ENCODE data around the gene NAALADL2. TPM values are rescaled to one million over a fixed set of nuclear protein-coding genes. Genes with fewer than 3 reads are reported as not detected.

The NAALADL2 gene
- total and polyA plus RNA-seq, 9 of the 15 experiments (the other 6 are each of a cell fraction or from before 2014, with no cell fraction given) = 0.29 to 1.1 (median 0.79) TPM; not detected in 1

DNA sequence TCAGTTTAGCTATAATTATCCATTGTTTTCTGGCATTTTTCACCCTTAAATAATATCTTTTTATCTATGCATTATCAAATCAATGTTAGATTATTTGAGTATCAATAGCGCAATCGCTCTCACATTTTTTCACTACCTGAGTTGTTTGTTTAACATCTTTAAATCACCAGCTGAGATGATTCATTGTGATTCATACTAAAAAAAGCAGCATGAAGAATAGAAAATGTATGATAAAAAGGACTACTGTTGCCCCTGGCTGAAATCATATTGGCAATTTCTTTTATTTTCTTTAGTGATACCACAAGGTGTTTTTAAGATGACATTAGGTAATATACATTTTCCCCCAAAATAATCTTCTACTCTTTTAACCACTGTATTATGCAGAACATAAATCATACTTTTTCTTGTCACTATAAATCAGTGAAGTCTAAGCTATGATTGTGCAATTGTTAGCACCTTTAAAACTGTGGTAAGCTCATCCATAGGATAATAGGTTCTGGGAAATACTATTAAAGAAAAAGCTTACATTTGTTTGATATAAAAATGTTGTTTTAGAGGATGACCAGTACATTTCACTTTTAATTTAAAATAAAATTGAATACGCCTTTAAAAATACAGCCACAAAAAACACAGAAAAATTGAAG lies 889.1 kb downstream of the NAALADL2 start:
- ATAC-seq = no peak
- TF ChIP-seq ARID1B (IDR thresholded peaks at IDR 0.05) (no peak), NFIX (CRISPR knock-in tag; IDR thresholded peaks at IDR 0.05; ENCODE audit: low read depth) (no peak), LARP7 (IDR thresholded peaks at IDR 0.05) (no peak), HNRNPH1 (optimal IDR thresholded peaks at IDR 0.05; ENCODE audit: low read depth, low read length) (no peak), E2F6 (IDR thresholded peaks at IDR 0.05; ENCODE audit: borderline replicate concordance in 1 of 2, extremely low read depth in 1 of 2, insufficient read depth in 1 of 2, insufficient read length in 1 of 2, low read depth in 1 of 2, low read length in 1 of 2, poor library complexity in 1 of 2, severe bottlenecking in 1 of 2) (no peak), ZNF695 (CRISPR knock-in tag; IDR thresholded peaks at IDR 0.05) (no peak), ZNF436 (CRISPR knock-in tag; IDR thresholded peaks at IDR 0.05) (no peak)
- TF ChIP-seq, protein P1, sequence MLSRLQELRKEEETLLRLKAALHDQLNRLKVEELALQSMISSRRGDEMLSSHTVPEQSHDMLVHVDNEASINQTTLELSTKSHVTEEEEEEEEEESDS (CRISPR knock-in tag; IDR thresholded peaks at IDR 0.05) = no peak
- in situ Hi-C loops (cut with MboI) (no loop called here), intact Hi-C loops (cut with micrococcal nuclease) (no loop called here)
- no peak for DNase-seq (ENCODE audit: extremely low read depth in 1 of 4, low spot score in 3 of 4)
- Histone ChIP-seq H3K36me3 (ENCODE audit: control insufficient read depth, insufficient read depth, low read length) (no peaks in the 10 kb centered on the region), H3K9me3 (replicated peaks; ENCODE audit: control insufficient read depth, insufficient read depth, low read depth, low read length) (0 out of 2 replicates have a peak, but pooled peaks cover 2% of the 10 kb centered on the region), H3K4me1 (replicated peaks in 1 of 2; ENCODE audit: control insufficient read depth in 2 of 2, insufficient read depth in 2 of 2, low read length in 2 of 2) (no peaks in the 10 kb centered on the region), H3K9ac (ENCODE audit: insufficient read depth in 1 of 2, low read depth in 2 of 2, low read length in 2 of 2) (no peak overlapping the region), H4K20me1 (replicated peaks; ENCODE audit: control insufficient read depth, insufficient read depth, low read length) (no peaks in the 10 kb centered on the region), H3K27me3 (ENCODE audit: control insufficient read depth in 2 of 2, insufficient read depth in 2 of 2, low read length in 2 of 2) (no peaks in the 10 kb centered on the region), H2AFZ (ENCODE audit: low read depth, low read length) (no peak overlapping the region), H3K4me3 (no peak overlapping the region), H3K27ac (ENCODE audit: extremely low read depth, low read depth, low read length) (no peak overlapping the region), H3K9me1 (ENCODE audit: control insufficient read depth, insufficient read depth, low read length) (no peaks in the 10 kb centered on the region), H3K79me2 (ENCODE audit: control insufficient read depth, insufficient read depth, low read length) (no peaks in the 10 kb centered on the region), H3K4me2 (ENCODE audit: insufficient read depth, low read length) (no peak overlapping the region)
- ChIA-PET CTCF (ENCODE audit: low intra/inter-chr PET ratio) (no interaction called here), POLR2A (no interaction called here)
- 0% methylated on average over 3 of the region's 3 CpGs for WGBS (ENCODE audit: insufficient coverage, low coverage, missing lambda C conversion rate)
- no TSS peak for BruUV-seq (replicated peaks)
- FAIRE-seq = no peak
